ENCODE data around the gene RPS5. TPM values are rescaled to one million over a fixed set of nuclear protein-coding genes. Genes with fewer than 3 reads are reported as not detected.

RPS5 gene
- total RNA-seq, 1 experiment from 2014 or later = 1,436 TPM

- Mint-ChIP-seq H3K9me3 (ENCODE audit: unreplicated experiment) (no peaks in the 10 kb centered on the region), H3K4me1 (ENCODE audit: low read depth, unreplicated experiment) (no peaks in the 10 kb centered on the region), H3K4me3 (ENCODE audit: unreplicated experiment) (no peak overlapping the region), H3K27me3 (ENCODE audit: insufficient read depth, unreplicated experiment) (no peaks in the 10 kb centered on the region), H3K36me3 (ENCODE audit: insufficient read depth, unreplicated experiment) (peaks cover 91% of the 10 kb centered on the region), H3K27ac (ENCODE audit: unreplicated experiment) (no peak overlapping the region)
- CTCF ChIA-PET = no interaction called here
- intact Hi-C loops (cut with micrococcal nuclease; ENCODE audit: unreplicated experiment) = no loop called here
- H3K36me3 ChIP-seq (ENCODE audit: control insufficient read depth, insufficient read depth, low read length) = peaks cover 3% of the 10 kb centered on the region
- peaks cover 8% of the 10 kb centered on the region for H3K4me1 ChIP-seq
- BruUV-seq (replicated peaks) = no TSS peak
- no peak for TF ChIP-seq CTCF (IDR thresholded peaks at IDR 0.05; ENCODE audit: insufficient read depth in 1 of 2, low read depth in 1 of 2, low read length in 1 of 2, severe bottlenecking in 1 of 2, unreplicated experiment in 1 of 2)
- no peak for DNase-seq
- no peaks in the 10 kb centered on the region for H3K9me3 ChIP-seq
- no peaks in the 10 kb centered on the region for H3K27me3 ChIP-seq (replicated peaks; ENCODE audit: control insufficient read depth, insufficient read depth, low read length)
- POLR2A ChIA-PET = no interaction called here
- no peak overlapping the region for H3K4me3 ChIP-seq (ENCODE audit: low read depth, low read length)
Measured at GRCh38 chr19:58392945-58393724, 6.1 kb downstream of the RPS5 start.

- H3K9me3 ChIP-seq = no peaks in the 10 kb centered on the region
- Mint-ChIP-seq H3K4me1 (ENCODE audit: low read depth, unreplicated experiment) (no peaks in the 10 kb centered on the region), H3K27ac (ENCODE audit: unreplicated experiment) (no peak overlapping the region), H3K27me3 (ENCODE audit: insufficient read depth, unreplicated experiment) (no peaks in the 10 kb centered on the region), H3K36me3 (ENCODE audit: insufficient read depth, unreplicated experiment) (peaks cover 85% of the 10 kb centered on the region), H3K9me3 (ENCODE audit: unreplicated experiment) (no peaks in the 10 kb centered on the region), H3K4me3 (ENCODE audit: unreplicated experiment) (no peak overlapping the region)
- H3K27me3 ChIP-seq (replicated peaks; ENCODE audit: control insufficient read depth, insufficient read depth, low read length) = no peaks in the 10 kb centered on the region
- H3K36me3 ChIP-seq (ENCODE audit: control insufficient read depth, insufficient read depth, low read length) = peaks cover 2% of the 10 kb centered on the region
- no TSS peak for BruUV-seq (replicated peaks)
- POLR2A ChIA-PET = no interaction called here
- no peak for TF ChIP-seq CTCF (IDR thresholded peaks at IDR 0.05; ENCODE audit: insufficient read depth in 1 of 2, low read depth in 1 of 2, low read length in 1 of 2, severe bottlenecking in 1 of 2, unreplicated experiment in 1 of 2)
- CTCF ChIA-PET = no interaction called here
- H3K4me3 ChIP-seq (ENCODE audit: low read depth, low read length) = no peak overlapping the region
- H3K4me1 ChIP-seq = peaks cover 6% of the 10 kb centered on the region
- intact Hi-C loops (cut with micrococcal nuclease; ENCODE audit: unreplicated experiment) = no loop called here
- DNase-seq = no peak
Measured at GRCh38 chr19:58393725-58394033, 6.6 kb downstream of the RPS5 start.

- H3K27ac Mint-ChIP-seq (ENCODE audit: unreplicated experiment) = peak overlapping the region; percentile 76
- TF ChIP-seq CTCF (IDR thresholded peaks at IDR 0.05; ENCODE audit: insufficient read depth in 1 of 2, low read depth in 1 of 2, low read length in 1 of 2, severe bottlenecking in 1 of 2, unreplicated experiment in 1 of 2) = no peak
- H3K27me3 Mint-ChIP-seq (ENCODE audit: insufficient read depth, unreplicated experiment) = no peaks in the 10 kb centered on the region
- Histone ChIP-seq H3K4me3 (ENCODE audit: low read depth, low read length) (no peak overlapping the region), H3K36me3 (ENCODE audit: control insufficient read depth, insufficient read depth, low read length) (peaks cover 2% of the 10 kb centered on the region), H3K9me3 (no peaks in the 10 kb centered on the region), H3K27me3 (replicated peaks; ENCODE audit: control insufficient read depth, insufficient read depth, low read length) (no peaks in the 10 kb centered on the region), H3K4me1 (peaks cover 6% of the 10 kb centered on the region)
- POLR2A ChIA-PET = interaction anchor here (0.9 kb wide), 1 partner anchor 14 kb away, joined by 3 read pairs; the partner anchor contains the start of gene ZNF584
- no peak for DNase-seq
- BruUV-seq (replicated peaks) = no TSS peak
- H3K9me3 Mint-ChIP-seq (ENCODE audit: unreplicated experiment) = no peaks in the 10 kb centered on the region
- H3K36me3 Mint-ChIP-seq (ENCODE audit: insufficient read depth, unreplicated experiment) = peaks cover 81% of the 10 kb centered on the region
- H3K4me3 Mint-ChIP-seq (ENCODE audit: unreplicated experiment) = no peak overlapping the region
- intact Hi-C loops (cut with micrococcal nuclease; ENCODE audit: unreplicated experiment) = no loop called here
- H3K4me1 Mint-ChIP-seq (ENCODE audit: low read depth, unreplicated experiment) = peaks cover 6% of the 10 kb centered on the region
- CTCF ChIA-PET = no interaction called here
Measured at GRCh38 chr19:58394821-58395219, 7.8 kb downstream of the RPS5 start.

All from Caco-2 (cell line).